H1 (cell line): ENCODE measurements around the gene GPN2. TPM values are rescaled to one million over a fixed set of nuclear protein-coding genes. Genes with fewer than 3 reads are reported as not detected.

Experiments
- CBX5 ChIP-seq: fragments of 300-800, 300-1000 bp; sonication (generic); IDR thresholded peaks from 2 replicates; pipeline ENCODE4 v1.7.1; 2016; ENCODE audit warnings: antibody characterized with exemption, low read length, low read depth
- CEBPB ChIP-seq: IDR thresholded peaks from 2 replicates; pipeline ENCODE4 v1.6.1; 2012; ENCODE audit warnings: low read depth, low read length
- HDAC2 ChIP-seq, 2 experiments: fragments of 300-600 bp in 1 of 2; sonication (generic) in 1 of 2; IDR thresholded peaks; 2 replicates each; pipeline ENCODE4 v1.6.1; 2011 to 2012; ENCODE audit warnings: low read depth in 2 of 2, low read length in 2 of 2, mild to moderate bottlenecking in 2 of 2, moderate library complexity in 2 of 2, borderline replicate concordance in 1 of 2, inconsistent platforms in 1 of 2
- SIX5 ChIP-seq: IDR thresholded peaks from 2 replicates; pipeline ENCODE4 v1.6.1; 2011; ENCODE audit warnings: mild to moderate bottlenecking, low read depth, low read length
- SUZ12 ChIP-seq: fragments of 200-600 bp; sonication (generic); IDR thresholded peaks from 2 replicates; pipeline ENCODE4 v1.6.1; 2012; ENCODE audit warnings: mild to moderate bottlenecking, inconsistent platforms, low read length, moderate library complexity, mixed read lengths
- YY1 ChIP-seq: IDR thresholded peaks from 2 replicates; pipeline ENCODE4 v1.6.1; 2011; ENCODE audit warnings: low read depth, mild to moderate bottlenecking, low read length
- polyA plus RNA-seq, 7 experiments: library from polyadenylated mRNA; depleted of rRNA in 3 of 7; stranded (reverse) in 5 of 7; unstranded in 2 of 7; fragments of >200 nt in 5 of 7; fragments of 200-250 nt in 2 of 7; gene quantifications; 1 replicate in 5 of 7; 2 replicates in 1 of 7; 4 replicates in 1 of 7; pipeline versions ENCODE4 v1.2.1 to v1.2.3, GENCODE V29; 2011 to 2013; ENCODE audit warnings: missing spikeins in 2 of 7, mixed read lengths in 2 of 7
- total RNA-seq: library from RNA; stranded (reverse); fragmentation: NEBNext Ultra II Directional; extraction: Animal tissue kit (Norgen Biotek cat#: 25700); gene quantifications from 2 replicates; pipeline ENCODE4 v1.2.1, GENCODE V29; 2021

Gene GPN2
- total and polyA plus RNA-seq, 2 of the 8 experiments (the other 6 are each of a cell fraction or from before 2014, with no cell fraction given): 27.3 to 36.8 TPM

GRCh38 chr1:26894263-26894662, 4.2 kb upstream of the GPN2 start (continued):
- no peak for TF ChIP-seq SIX5
- no peak for TF ChIP-seq SUZ12
- TF ChIP-seq CEBPB: no peak
- TF ChIP-seq YY1: no peak
- TF ChIP-seq HDAC2 (IDR thresholded peaks at IDR 0.05; ENCODE audit: borderline replicate concordance in 1 of 2, low read depth in 2 of 2, low read length in 2 of 2): no peak
- no peak for TF ChIP-seq CBX5
